H9 (cell line): ENCODE measurements around the gene NKIRAS2. TPM values are rescaled to one million over a fixed set of nuclear protein-coding genes. Genes with fewer than 3 reads are reported as not detected.

Experiments
- DNase-seq: peaks from one replicate; pipeline ENCODE4 v3.0.0-alpha.2; 2017
- H2AFZ ChIP-seq: one replicate; pipeline ENCODE4 v1.6.1; 2013; ENCODE audit warnings: mild to moderate bottlenecking, low read length, control low read depth, moderate library complexity
- H2AK5ac ChIP-seq: 2 replicates; pipeline ENCODE4 v1.6.1; 2013; ENCODE audit warnings: low read length, control low read depth, mixed read lengths; ENCODE audit not compliant: insufficient read length
- H2BK120ac ChIP-seq: one replicate; pipeline ENCODE4 v1.6.1; 2013; ENCODE audit warnings: low read depth, mild to moderate bottlenecking, low read length, control low read depth, inconsistent platforms; ENCODE audit not compliant: poor library complexity, severe bottlenecking
- H2BK12ac ChIP-seq: 2 replicates; pipeline ENCODE4 v1.6.1; 2013; ENCODE audit warnings: low read length, control low read depth, mixed read lengths, low read depth; ENCODE audit not compliant: insufficient read length
- H2BK15ac ChIP-seq: 2 replicates; pipeline ENCODE4 v1.6.1; 2013; ENCODE audit warnings: low read depth, low read length, control low read depth
- H2BK20ac ChIP-seq: one replicate; pipeline ENCODE4 v1.6.1; 2013; ENCODE audit warnings: low read depth, mild to moderate bottlenecking, low read length, control low read depth, inconsistent platforms; ENCODE audit not compliant: poor library complexity, severe bottlenecking
- H2BK5ac ChIP-seq: 2 replicates; pipeline ENCODE4 v1.6.1; 2013; ENCODE audit warnings: low read length, control low read depth, mixed read lengths; ENCODE audit not compliant: insufficient read length
- H3K14ac ChIP-seq: 2 replicates; pipeline ENCODE4 v1.6.1; 2013; ENCODE audit warnings: low read length, control low read depth; ENCODE audit not compliant: insufficient read depth
- H3K18ac ChIP-seq: 2 replicates; pipeline ENCODE4 v1.6.1; 2013; ENCODE audit warnings: low read depth, mild to moderate bottlenecking, mixed read lengths, low read length, control low read depth; ENCODE audit not compliant: insufficient read length
- H3K23ac ChIP-seq: 2 replicates; pipeline ENCODE4 v1.6.1; 2013; ENCODE audit warnings: low read length, control low read depth, mixed read lengths, low read depth; ENCODE audit not compliant: insufficient read length
- H3K23me2 ChIP-seq: 2 replicates; pipeline ENCODE4 v1.6.1; 2013; ENCODE audit warnings: low read depth, mild to moderate bottlenecking, mixed read lengths, low read length, control low read depth; ENCODE audit not compliant: insufficient read length, poor library complexity, severe bottlenecking
- H3K27ac ChIP-seq: 2 replicates; pipeline ENCODE4 v1.5.1; 2013; ENCODE audit warnings: low read length, control low read depth, mixed read lengths, low read depth; ENCODE audit not compliant: insufficient read length
- H3K27me3 ChIP-seq: 2 replicates; pipeline ENCODE4 v1.6.1; 2013; ENCODE audit warnings: low read length, control low read depth, inconsistent platforms; ENCODE audit not compliant: insufficient read depth
- H3K4ac ChIP-seq: 2 replicates; pipeline ENCODE4 v1.6.1; 2013; ENCODE audit warnings: low read depth, mild to moderate bottlenecking, control low read depth, inconsistent platforms, low read length, moderate library complexity
- H3K4me1 ChIP-seq: 2 replicates; pipeline ENCODE4 v1.6.1; 2013; ENCODE audit warnings: low read length, control low read depth, inconsistent platforms; ENCODE audit not compliant: insufficient read depth
- H3K4me2 ChIP-seq: 2 replicates; pipeline ENCODE4 v1.6.1; 2013; ENCODE audit warnings: low read length, control low read depth, mixed read lengths; ENCODE audit not compliant: insufficient read length, insufficient read depth
- H3K56ac ChIP-seq: 2 replicates; pipeline ENCODE4 v1.6.1; 2013; ENCODE audit warnings: low read depth, mild to moderate bottlenecking, mixed read lengths, low read length, control low read depth; ENCODE audit not compliant: insufficient read length
- H3K79me1 ChIP-seq: 2 replicates; pipeline ENCODE4 v1.6.1; 2013; ENCODE audit warnings: low read depth, mild to moderate bottlenecking, moderate library complexity, low read length, control low read depth, inconsistent platforms; ENCODE audit not compliant: insufficient read depth, poor library complexity, severe bottlenecking
- H3K79me2 ChIP-seq: 2 replicates; pipeline ENCODE4 v1.6.1; 2013; ENCODE audit warnings: low read length, control low read depth, inconsistent platforms; ENCODE audit not compliant: insufficient read depth
- H3K9ac ChIP-seq: 2 replicates; pipeline ENCODE4 v1.6.1; 2013; ENCODE audit warnings: low read length, control low read depth, mixed read lengths; ENCODE audit not compliant: insufficient read length; ENCODE audit errors: extremely low read depth
- H3K9me3 ChIP-seq: one replicate; pipeline ENCODE4 v1.6.1; 2013; ENCODE audit warnings: low read depth, low read length, inconsistent platforms; ENCODE audit not compliant: control insufficient read depth
- H3T11ph ChIP-seq: one replicate; pipeline ENCODE4 v1.6.1; 2013; ENCODE audit warnings: mild to moderate bottlenecking, low read length, control low read depth, inconsistent platforms
- H4K20me1 ChIP-seq: one replicate; pipeline ENCODE4 v1.6.1; 2013; ENCODE audit not compliant: control insufficient read depth, insufficient read length, insufficient read depth
- H4K5ac ChIP-seq: 2 replicates; pipeline ENCODE4 v1.6.1; 2013; ENCODE audit warnings: low read depth, mild to moderate bottlenecking, mixed read lengths, low read length, control low read depth; ENCODE audit not compliant: insufficient read length
- H4K8ac ChIP-seq: replicated peaks from 2 replicates; pipeline ENCODE4 v1.6.1; 2013; ENCODE audit warnings: low read length, control low read depth, mixed read lengths, low read depth; ENCODE audit not compliant: insufficient read length
- H4K91ac ChIP-seq: 2 replicates; pipeline ENCODE4 v1.6.1; 2013; ENCODE audit warnings: low read depth, mild to moderate bottlenecking, moderate library complexity, mixed read lengths, low read length, control low read depth; ENCODE audit not compliant: insufficient read length
- H3K27ac Mint-ChIP-seq, 3 experiments: 2 replicates in 2 of 3; 3 replicates in 1 of 3; pipeline ENCODE4 v1.8.0; 2020 to 2021; ENCODE audit warnings: mixed read lengths in 3 of 3, mild to moderate bottlenecking in 1 of 3, moderate library complexity in 1 of 3
- H3K27me3 Mint-ChIP-seq: 2 replicates; pipeline ENCODE4 v1.8.0; 2021; ENCODE audit warnings: low read depth, mild to moderate bottlenecking, moderate library complexity, mixed read lengths
- H3K36me3 Mint-ChIP-seq, 3 experiments: 2 replicates in 2 of 3; 3 replicates in 1 of 3; pipeline ENCODE4 v1.8.0; 2020 to 2021; ENCODE audit warnings: low read depth in 3 of 3, mixed read lengths in 3 of 3; ENCODE audit not compliant: insufficient read depth in 1 of 3
- H3K4me1 Mint-ChIP-seq, 2 experiments: 2 replicates each; pipeline ENCODE4 v1.8.0; 2020; ENCODE audit warnings: mixed read lengths in 2 of 2
- H3K4me3 Mint-ChIP-seq, 2 experiments: 2 replicates in 1 of 2; 3 replicates in 1 of 2; pipeline ENCODE4 v1.8.0; 2020 to 2021; ENCODE audit warnings: mild to moderate bottlenecking in 2 of 2, mixed read lengths in 2 of 2, moderate library complexity in 1 of 2
- H3K9me3 Mint-ChIP-seq, 2 experiments: 2 replicates in 1 of 2; 3 replicates in 1 of 2; pipeline ENCODE4 v1.8.0; 2020; ENCODE audit warnings: mild to moderate bottlenecking in 2 of 2, mixed read lengths in 2 of 2, moderate library complexity in 1 of 2
- WGBS: extraction: QIAGEN DNeasy Blood & Tissue Kit; methylation state at CpG from one replicate; pipeline ENCODE4 v1.1.7; 2013; ENCODE audit warnings: missing lambda C conversion rate, low lambda C conversion rate, mixed read lengths; ENCODE audit not compliant: insufficient read length; ENCODE audit errors: extremely low coverage; 5-methylcytosine and 5-hydroxymethylcytosine counted together
- total RNA-seq: library from RNA; stranded (reverse); gene quantifications from 2 replicates; pipeline ENCODE4 v1.2.1, GENCODE V29; 2021
- TF ChIP-seq, protein P1 (sequence below): fragments of 200-600 bp; sonication (generic); conservative IDR thresholded peaks from 3 replicates; pipeline ENCODE4 v1.8.0; 2021; ENCODE audit warnings: antibody characterized with exemption, mild to moderate bottlenecking

NKIRAS2 gene
- total RNA-seq, 1 experiment from 2014 or later, result 37.1 TPM

DNA sequence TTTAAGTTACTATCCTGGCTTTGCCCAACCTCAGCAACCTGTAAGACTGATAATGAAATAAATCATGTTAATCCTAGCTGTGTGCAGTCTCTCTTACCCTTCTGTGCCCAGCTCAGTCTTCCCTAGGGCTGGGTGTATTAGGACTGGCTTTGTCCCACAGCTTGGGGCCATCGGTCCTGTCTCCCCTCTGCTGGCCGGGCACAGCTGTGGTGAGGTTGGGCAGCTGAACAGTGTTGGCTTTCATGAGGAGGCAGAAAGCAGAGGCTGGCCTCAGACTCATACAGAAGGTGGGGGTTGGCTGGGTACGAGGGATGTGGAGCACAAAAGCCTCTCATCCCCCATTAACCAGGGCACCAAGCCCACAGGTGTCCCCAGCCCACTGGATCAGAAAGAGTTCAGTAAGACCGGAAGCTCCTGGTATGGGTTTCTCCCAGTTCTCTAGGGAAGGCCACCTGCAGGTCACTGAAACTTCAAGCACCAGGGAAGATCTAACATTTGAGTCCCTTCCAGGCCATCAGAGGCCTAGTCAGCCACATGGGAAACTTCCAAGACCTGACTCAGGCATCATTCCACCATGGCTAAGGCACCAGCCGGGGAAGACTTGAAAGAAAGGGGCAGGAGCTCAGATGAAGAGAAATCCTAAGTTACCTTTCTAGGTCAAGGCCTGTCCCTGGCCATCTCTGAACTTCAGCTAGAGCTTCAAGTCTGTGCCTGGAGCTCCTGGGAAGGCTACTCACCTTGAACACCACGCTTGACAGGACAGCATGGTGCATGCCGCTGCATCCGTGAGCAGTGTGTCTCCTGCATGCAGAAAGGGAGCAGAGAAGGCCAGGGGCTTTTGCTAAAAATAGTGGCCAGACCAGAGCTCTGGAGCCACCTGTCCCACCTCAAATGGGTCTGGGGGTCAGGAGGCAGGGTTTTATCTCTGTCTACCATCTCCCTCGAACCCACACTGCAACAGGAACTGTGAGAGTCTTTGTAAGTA lies 44.5 kb upstream of the NKIRAS2 start:
- TF ChIP-seq, protein P1, sequence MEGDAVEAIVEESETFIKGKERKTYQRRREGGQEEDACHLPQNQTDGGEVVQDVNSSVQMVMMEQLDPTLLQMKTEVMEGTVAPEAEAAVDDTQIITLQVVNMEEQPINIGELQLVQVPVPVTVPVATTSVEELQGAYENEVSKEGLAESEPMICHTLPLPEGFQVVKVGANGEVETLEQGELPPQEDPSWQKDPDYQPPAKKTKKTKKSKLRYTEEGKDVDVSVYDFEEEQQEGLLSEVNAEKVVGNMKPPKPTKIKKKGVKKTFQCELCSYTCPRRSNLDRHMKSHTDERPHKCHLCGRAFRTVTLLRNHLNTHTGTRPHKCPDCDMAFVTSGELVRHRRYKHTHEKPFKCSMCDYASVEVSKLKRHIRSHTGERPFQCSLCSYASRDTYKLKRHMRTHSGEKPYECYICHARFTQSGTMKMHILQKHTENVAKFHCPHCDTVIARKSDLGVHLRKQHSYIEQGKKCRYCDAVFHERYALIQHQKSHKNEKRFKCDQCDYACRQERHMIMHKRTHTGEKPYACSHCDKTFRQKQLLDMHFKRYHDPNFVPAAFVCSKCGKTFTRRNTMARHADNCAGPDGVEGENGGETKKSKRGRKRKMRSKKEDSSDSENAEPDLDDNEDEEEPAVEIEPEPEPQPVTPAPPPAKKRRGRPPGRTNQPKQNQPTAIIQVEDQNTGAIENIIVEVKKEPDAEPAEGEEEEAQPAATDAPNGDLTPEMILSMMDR, result no peak
- Histone ChIP-seq H3K79me2 (no peaks in the 10 kb centered on the region), H4K20me1 (no peaks in the 10 kb centered on the region), H3K4ac (no peak overlapping the region), H3K9me3 (no peaks in the 10 kb centered on the region), H2BK5ac (no peak overlapping the region), H3K79me1 (no peaks in the 10 kb centered on the region), H2BK12ac (no peak overlapping the region), H4K91ac (no peak overlapping the region), H2AK5ac (no peak overlapping the region), H3K9ac (no peak overlapping the region), H3K56ac (no peak overlapping the region), H3K23me2 (no peaks in the 10 kb centered on the region), H3K18ac (no peak overlapping the region), H2BK15ac (no peak overlapping the region), H3K14ac (no peak overlapping the region; the same call in 1 of the 2 replicates), H2AFZ (no peak overlapping the region), H3T11ph (no peak overlapping the region), H3K23ac (no peak overlapping the region), H3K4me1 (no peaks in the 10 kb centered on the region), H2BK120ac (no peak overlapping the region), H3K4me2 (no peak overlapping the region), H3K27me3 (no peaks in the 10 kb centered on the region), H2BK20ac (no peak overlapping the region), H4K8ac (no peak overlapping the region), H4K5ac (no peak overlapping the region), H3K27ac (no peak overlapping the region)
- no peak overlapping the region for H3K4me3 Mint-ChIP-seq
- DNase-seq, result no peak
- no peaks in the 10 kb centered on the region for H3K4me1 Mint-ChIP-seq
- H3K27ac Mint-ChIP-seq, result peak overlapping the region in 1 of 3 experiments; percentile 61; a peak in 1 of 7 replicates
- H3K27me3 Mint-ChIP-seq, result no peaks in the 10 kb centered on the region
- no peaks in the 10 kb centered on the region for H3K9me3 Mint-ChIP-seq
- no CpG with 5 or more reads among the region's 9 CpGs for WGBS
- H3K36me3 Mint-ChIP-seq, result peaks cover 35 to 88% (median 86%) of the 10 kb centered on the region in 3 experiments
